ENCODE measurements around the gene OXTR.
"Not testable (repeated sequence)": the region's sequence is repeated elsewhere in the genome, so short reads cannot be mapped to it uniquely, and the experiment has no call there.

OXTR gene

GRCh38 chr3:8739757-8740504 is 29.5 kb downstream of the OXTR start:
- no peak for DNase-seq

GRCh38 chr3:8738639-8739038 is 30.8 kb downstream of the OXTR start:
- no peak for DNase-seq

- no peak for DNase-seq
These were observed 31.6 kb downstream of the OXTR start for GRCh38 chr3:8737823-8738222.

- DNase-seq, result no peak
These were observed 32.1 kb downstream of the OXTR start for GRCh38 chr3:8737301-8737700.

GRCh38 chr3:8736436-8736835 is 33.0 kb downstream of the OXTR start:
- DNase-seq, result no peak

GRCh38 chr3:8734908-8735307 is 34.5 kb downstream of the OXTR start:
- DNase-seq, result no peak

- no peak for DNase-seq
These were observed 35.1 kb downstream of the OXTR start for GRCh38 chr3:8734137-8734878.

- no peak for DNase-seq
These were observed 35.9 kb downstream of the OXTR start, which contains the start of gene CAV3 for GRCh38 chr3:8733332-8734094. Gene CAV3, plus strand, starts transcription at chr3:8733802. Its CDS starts 75 bp downstream, at chr3:8733877.

GRCh38 chr3:8732413-8732812 is 37.0 kb downstream of the OXTR start:
- DNase-seq, result no peak

GRCh38 chr3:8730656-8731055 is 38.8 kb downstream of the OXTR start:
- DNase-seq, result no peak

- DNase-seq, result no peak
These were observed 39.9 kb downstream of the OXTR start for GRCh38 chr3:8729479-8729878.

- DNase-seq, result no peak
These were observed 41.6 kb downstream of the OXTR start for GRCh38 chr3:8727605-8728512.

- DNase-seq, result no peak
These were observed 45.2 kb downstream of the OXTR start for GRCh38 chr3:8724108-8724752.

- DNase-seq, result no peak
These were observed 45.8 kb downstream of the OXTR start for GRCh38 chr3:8723612-8724011.

- no peak for DNase-seq
These were observed 46.6 kb downstream of the OXTR start for GRCh38 chr3:8722808-8723207.

GRCh38 chr3:8715757-8716156 is 53.7 kb downstream of the OXTR start:
- DNase-seq, result not testable (repeated sequence)

- DNase-seq, result no peak
These were observed 55.3 kb downstream of the OXTR start for GRCh38 chr3:8713901-8714759.

- DNase-seq, result no peak
These were observed 56.5 kb downstream of the OXTR start for GRCh38 chr3:8712908-8713255.

GRCh38 chr3:8712045-8712907 is 57.1 kb downstream of the OXTR start:
- no peak for DNase-seq

Data from NCI-H1436 (cell line).